ENCODE measurements around the gene TRIO. TPM values are rescaled to one million over a fixed set of nuclear protein-coding genes. Genes with fewer than 3 reads are reported as not detected.

Gene TRIO
- polyA plus RNA-seq, 10 donors: 151 to 228 (median 197) TPM

DNA sequence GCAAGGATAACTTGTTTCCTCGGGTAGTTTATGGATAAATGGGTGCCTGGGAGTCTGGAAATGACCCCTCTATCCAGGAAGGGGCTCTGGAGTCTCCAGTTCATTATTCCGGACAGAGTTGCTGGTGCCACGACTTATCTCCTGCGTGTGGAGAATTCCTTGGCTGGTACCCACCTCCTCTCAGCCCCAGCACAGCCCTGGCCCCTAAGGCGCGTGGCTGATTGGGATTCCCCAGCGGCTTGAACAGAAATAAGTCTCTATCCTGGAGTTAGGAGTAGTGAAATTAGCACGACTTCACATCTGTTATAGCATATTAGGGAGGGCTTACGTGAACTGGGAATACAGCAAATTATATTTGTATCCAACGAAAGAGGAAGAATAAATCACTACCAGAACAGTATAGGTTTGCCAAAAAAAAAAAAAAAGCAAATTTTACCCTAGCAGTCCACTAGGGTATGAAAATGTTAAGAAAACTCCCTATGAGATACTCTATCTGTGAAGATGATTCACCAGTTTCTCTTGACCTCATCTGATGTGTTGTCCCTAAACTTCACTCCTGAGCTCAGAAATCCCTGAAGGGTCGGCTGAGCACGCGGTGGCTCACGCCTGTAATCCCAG, 265.9 kb downstream of the TRIO start:
- DNase-seq: peak in 1 of 3 donors; percentile 79

DNA sequence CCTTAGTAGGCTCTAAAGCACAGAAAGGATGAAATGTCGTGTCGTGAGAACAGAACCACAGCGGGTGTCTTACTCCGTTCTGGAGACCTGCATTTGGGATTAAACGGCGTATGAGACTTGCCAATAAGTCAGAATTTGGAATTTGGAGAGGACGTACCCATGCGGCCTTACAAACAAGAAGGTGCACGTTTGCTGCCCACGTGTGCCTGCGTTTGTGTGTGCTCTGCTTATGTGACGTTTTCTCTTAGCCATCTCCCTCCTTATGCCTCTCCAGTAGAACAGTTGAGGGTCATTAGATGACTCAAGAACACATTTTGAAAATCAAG, 266.9 kb downstream of the TRIO start:
- DNase-seq: no peak

GRCh38 chr5:14410394-14411201, 267.5 kb downstream of the TRIO start:
- DNase-seq: peak; percentile 77 to 95 (median 88)

GRCh38 chr5:14411216-14411615, 268.1 kb downstream of the TRIO start:
- DNase-seq: peak in 1 of 3 donors; percentile 86

DNA sequence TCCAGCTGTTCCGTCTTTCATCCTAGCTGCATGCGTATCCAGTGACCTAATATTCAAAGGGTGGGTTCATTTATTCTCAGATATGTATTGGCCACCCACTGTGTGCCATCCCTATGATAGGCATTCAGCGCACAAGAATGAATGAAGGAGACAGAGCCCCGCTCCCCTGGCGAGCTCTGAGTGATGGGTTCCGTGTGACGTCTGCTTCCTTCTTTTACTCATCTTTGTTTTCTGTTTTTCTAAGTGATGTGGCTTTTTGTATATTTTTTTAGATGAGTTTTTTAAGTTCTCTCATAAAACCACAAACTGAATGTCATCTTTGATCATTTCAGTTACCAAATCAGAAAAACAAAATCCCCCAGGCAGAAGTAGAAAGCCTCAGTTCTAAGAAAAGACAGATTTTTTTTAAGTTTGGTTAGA, 270.2 kb downstream of the TRIO start:
- DNase-seq: no peak

DNA sequence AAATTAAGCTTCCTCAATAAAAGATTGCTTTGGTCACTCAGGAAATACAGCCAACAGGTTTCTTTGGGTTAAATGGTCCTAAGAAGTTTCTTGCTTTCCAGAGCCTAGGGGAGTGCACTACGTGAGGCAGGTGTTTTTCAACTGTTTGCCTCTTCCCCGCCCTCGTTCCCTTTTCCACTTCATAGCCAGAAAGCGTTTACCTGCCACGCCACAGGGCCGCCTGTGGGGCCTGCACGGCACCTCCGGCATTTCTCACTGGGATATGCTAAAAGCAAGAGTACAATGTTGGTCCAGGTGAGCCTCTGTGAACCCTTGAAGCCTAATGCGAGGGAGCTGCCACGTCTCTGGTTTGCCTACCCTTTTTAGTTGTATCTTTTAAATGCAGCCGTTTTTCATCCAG, 270.9 kb downstream of the TRIO start:
- no peak for DNase-seq

DNA sequence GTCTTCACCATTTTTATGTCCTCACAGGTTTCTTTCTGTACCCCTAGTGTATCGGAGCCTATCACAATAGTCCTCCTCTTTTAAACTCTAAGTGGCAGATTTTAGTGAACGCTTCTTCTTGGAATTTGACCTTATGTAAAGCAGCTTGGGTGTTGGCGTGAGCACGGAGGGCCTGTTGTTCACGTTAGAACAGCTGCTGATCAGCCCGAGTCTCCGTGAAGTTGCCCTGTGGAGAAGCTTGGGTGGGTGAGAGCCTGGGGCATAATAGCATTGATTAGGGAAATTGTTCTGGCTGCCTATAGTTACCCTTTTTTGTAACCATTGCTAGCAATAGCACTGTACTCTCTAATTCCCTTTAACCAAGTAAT, 271.5 kb downstream of the TRIO start:
- DNase-seq: no peak

GRCh38 chr5:14415024-14415697, 272.0 kb downstream of the TRIO start:
- DNase-seq: no peak

DNA sequence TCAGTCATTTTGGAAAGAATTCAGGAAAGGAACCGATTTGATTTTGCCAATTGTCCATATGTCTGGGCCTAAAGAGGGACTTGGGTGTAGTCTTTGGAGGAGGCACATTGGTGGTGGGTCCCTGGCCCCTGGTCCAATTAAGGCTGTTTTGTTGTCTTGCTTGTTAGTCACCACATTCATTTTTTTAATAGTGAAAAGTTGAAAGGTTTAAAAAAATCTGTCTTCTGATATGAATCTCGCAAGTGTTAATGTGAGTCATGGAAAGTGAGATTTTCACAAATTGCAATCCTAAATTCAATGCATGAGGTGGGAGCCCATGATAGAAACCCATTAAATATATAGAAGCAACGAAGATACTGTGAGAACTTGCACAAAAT, 272.5 kb downstream of the TRIO start:
- peak in 1 of 3 donors; percentile 42 for DNase-seq

DNA sequence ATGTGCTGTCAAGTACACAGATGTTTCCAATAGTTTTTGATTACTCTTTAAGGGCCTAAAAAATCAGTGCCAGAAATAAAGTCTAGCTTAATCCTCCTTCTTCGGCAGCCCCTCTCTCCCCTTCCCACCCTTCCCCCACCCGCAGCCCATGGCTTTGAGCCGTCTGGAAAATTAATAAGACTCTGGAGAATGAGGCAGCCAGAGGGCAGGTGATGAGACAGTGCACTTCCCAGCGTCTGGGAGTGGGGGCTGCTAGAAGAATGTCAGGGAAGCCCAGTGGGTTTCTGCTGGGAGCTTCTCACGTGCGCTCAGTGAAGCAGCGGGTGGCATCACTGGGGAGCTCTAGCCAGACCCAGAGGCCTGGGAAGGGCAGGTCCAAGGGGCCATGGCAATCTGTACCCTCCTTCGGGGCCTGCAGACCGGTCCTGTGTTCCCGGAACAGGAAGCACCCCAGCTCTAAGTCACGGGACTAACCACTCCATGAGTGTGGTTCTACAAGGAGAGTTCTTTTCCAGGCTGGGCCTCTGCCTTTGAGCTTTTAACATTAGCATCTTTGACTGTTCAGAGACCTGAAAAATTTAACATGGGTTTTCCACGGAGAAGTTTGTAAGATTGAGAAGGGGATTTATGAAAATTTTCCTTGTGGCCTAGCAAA, 273.6 kb downstream of the TRIO start:
- DNase-seq: peak in 1 of 3 donors; percentile 92

DNA sequence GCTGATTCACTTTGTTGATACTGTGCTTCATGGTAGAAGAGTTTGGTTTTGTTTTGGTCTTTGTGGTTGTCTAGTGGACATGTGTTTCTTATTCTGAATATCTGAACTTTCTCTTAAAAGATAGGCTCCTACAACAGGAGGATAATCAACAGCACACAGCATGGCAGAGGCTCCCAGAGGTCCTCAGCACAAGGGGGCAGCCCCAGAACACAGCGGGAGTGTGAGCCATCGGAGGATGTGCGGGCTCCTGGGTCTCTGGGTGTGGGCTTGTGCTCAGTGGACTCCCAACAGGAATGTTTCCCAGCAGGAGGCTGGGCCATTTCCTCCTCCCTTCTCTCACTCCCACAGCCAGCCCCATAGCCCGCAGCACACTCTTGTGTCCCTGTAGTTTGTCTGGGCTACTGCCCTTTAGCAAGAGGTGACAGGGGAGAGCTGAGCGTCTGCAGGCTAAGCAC, 274.2 kb downstream of the TRIO start:
- peak in 1 of 3 donors; percentile 70 for DNase-seq

GRCh38 chr5:14417792-14418765, 274.9 kb downstream of the TRIO start:
- DNase-seq: peak in 1 of 3 donors; percentile 81

DNA sequence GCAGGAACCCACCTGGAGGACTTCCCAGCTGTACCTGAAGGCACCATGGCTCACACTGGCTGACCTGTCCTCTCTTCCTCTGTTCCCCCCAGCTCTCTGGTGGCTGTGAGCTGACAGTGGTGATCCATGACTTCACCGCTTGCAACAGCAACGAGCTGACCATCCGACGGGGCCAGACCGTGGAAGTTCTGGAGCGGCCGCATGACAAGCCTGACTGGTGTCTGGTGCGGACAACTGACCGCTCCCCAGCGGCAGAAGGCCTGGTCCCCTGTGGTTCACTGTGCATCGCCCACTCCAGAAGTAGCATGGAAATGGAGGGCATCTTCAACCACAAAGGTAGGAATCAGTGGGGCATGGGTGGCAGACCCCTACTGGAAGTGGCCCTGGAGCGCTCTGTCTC, 276.5 kb downstream of the TRIO start:
- DNase-seq: no peak

DNA sequence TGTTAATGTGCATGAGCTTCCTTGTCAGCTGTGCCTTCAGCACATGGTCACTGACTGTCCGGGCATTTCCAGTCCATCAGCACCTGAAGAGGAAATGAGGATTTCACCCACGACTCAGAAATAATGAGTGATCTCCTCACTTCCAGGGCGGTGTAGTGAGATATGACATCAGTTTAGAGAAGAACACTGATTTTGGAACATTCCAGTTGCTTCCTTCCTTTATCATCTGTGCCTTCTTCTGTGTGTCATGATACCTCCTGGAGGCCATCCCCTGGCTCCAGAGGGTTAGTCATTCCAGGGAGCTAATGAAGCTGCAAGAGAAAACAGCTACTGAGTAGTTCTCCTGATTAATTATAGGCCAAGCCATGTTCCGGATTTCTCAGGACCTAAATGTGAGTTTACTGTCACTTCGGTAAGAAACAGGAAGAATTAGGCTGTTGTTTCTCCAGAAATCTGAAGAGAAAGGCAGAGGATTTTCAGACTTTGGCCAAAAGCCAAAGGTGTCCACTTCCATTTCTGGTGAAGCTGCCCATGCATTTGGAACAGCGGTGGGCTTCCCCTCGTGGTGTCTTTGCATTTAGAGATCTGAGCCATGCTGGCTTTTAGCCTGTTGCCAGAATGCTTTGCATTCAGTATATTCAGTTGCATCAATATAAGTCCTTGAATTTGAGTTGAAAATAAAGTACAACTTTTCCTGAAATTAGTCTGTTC, 277.1 kb downstream of the TRIO start:
- DNase-seq: peak in 1 of 3 donors; percentile 40

GRCh38 chr5:14421851-14422250, 278.7 kb downstream of the TRIO start:
- DNase-seq: no peak

DNA sequence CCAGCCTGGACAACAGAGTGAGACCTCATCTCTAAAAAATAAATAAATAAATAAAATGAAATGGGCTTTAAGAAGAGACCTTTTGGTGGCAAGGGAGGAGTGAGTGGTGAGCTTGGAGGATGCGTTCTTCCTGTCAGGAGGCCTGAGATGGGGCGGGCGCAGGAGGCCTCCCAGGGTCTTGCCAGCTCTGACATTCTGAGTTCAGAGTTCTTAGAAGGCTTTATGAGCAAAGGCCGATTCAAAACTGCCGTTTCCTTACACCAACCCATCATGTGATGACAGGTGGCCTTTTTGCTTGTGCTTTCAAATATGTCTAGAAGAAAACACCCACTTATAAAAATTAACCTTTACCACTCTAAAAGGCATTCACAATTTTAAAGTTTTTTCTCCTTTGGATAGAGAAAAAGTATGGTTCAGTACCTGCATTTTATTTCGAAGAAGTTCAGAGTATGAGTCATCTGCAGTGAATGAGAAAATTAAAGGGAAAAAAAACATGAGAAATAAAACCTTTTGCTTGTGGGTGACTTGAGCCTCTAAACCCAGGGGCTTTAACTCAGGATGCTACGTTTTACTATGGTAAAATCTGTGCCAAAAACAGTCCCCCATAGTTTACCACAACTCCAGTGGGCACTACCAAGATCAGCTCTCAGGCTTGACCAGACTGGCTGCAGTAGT, 281.0 kb downstream of the TRIO start:
- DNase-seq: no peak

DNA sequence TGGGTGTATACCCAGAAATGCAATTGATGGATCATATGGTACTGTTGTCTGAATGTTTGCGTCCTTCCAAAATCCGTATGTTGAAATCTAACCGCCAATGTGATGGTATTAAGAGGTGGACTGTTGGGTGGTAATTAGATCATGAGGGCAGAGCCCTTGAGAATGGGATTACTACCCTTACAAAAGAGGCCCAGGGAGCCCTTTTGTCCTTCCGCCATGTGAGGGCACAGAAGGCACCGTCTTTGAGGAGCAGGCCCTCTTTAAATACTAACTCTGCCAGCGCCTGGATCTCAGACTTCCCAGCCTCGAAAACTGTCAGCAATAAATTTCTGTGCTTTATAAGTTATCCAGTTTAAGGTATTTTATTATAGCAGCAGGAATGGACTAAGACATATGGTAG, 282.4 kb downstream of the TRIO start:
- no peak for DNase-seq

DNA sequence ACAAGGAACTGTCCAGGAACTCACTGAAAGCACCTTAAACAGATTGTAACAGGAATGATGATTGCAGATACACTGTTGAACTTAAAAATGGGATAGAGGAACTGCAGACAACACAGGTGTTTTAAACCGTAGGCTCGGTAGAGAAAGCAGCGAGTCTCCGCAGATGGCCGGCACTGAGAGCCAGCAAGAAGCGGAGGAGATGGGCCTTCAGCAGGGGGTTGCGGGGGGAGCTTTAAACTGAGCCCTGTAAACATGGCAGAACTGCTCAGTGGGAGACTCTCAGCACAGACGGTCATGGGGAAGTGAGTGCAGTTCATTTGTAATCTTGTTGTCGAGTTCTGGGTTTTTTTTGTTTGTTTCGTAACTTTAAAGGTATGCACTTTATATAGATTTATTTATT, 283.4 kb downstream of the TRIO start:
- no peak for DNase-seq

- DNase-seq: peak in 1 of 3 donors; percentile 52
Measured at GRCh38 chr5:14428302-14429081, 285.4 kb downstream of the TRIO start.
